LNCAP (cell line): ENCODE results near the gene TPBGL.

Experiments
- TF ChIP-seq, protein P1 (sequence below): fragments of 450-650 bp; IDR thresholded peaks from 2 replicates; pipeline ENCODE4 v1.5.1; 2017; ENCODE audit warnings: mild to moderate bottlenecking

The TPBGL gene

DNA sequence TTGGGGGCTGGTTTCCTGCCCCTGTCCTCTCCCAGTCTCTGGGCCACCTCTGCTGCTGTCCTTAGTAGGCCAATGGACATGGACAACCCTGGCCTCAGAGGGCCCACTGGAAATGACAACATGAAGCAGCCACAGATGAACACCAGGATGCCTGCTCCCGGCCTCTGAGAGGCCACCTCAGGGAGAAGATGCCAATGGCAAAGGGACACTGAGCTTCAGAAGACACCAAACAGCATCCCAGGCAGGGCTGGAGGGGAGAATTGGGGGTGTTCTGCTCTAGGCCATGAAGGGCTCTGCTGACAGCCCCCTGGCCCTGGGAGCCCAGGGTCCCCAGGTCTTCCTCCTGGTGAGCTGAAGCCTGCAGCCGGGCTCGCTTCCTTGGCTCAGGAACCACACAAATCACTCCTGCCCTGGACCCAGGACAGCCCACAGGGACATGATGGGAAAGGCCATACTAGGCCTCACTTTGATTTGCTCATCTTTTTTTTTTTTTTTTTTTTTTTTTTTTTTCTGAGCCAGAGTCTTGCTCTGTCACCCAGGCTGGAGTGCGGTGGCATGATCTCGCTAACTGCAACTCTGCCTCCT lies 45.3 kb downstream of the TPBGL start:
- TF ChIP-seq, protein P1, sequence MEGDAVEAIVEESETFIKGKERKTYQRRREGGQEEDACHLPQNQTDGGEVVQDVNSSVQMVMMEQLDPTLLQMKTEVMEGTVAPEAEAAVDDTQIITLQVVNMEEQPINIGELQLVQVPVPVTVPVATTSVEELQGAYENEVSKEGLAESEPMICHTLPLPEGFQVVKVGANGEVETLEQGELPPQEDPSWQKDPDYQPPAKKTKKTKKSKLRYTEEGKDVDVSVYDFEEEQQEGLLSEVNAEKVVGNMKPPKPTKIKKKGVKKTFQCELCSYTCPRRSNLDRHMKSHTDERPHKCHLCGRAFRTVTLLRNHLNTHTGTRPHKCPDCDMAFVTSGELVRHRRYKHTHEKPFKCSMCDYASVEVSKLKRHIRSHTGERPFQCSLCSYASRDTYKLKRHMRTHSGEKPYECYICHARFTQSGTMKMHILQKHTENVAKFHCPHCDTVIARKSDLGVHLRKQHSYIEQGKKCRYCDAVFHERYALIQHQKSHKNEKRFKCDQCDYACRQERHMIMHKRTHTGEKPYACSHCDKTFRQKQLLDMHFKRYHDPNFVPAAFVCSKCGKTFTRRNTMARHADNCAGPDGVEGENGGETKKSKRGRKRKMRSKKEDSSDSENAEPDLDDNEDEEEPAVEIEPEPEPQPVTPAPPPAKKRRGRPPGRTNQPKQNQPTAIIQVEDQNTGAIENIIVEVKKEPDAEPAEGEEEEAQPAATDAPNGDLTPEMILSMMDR: no peak

DNA sequence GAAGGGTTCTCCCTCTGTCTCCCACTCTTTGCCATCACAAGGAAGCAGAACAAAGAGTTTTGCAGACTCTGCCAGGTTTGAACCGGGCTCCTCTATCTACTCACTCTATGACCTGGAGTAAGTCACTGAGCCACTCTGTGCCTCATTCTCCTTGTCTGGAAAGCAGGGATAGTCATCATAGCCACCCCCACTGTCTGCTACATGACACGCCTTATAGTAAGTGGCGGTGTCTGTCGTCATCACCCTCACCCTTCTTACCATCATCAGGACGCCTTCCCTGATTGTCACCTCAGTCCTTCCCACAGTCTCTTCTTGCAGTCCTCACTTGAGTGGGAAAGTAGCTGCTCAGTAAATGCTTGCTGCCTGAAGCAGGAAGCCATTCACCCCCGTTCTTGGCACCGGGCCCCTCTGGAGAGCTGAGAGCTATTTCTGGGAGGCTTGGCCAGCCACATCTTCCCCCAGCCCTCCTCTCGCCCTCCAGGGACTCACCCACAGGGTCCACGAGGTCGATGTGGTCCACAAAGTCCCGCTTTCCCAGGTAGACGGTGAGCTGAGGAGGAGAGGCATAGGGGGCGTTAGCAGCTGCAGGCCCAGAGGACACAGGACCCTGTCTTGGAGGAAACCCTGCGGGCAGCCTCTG lies 46.4 kb downstream of the TPBGL start:
- TF ChIP-seq, protein P1: no peak

DNA sequence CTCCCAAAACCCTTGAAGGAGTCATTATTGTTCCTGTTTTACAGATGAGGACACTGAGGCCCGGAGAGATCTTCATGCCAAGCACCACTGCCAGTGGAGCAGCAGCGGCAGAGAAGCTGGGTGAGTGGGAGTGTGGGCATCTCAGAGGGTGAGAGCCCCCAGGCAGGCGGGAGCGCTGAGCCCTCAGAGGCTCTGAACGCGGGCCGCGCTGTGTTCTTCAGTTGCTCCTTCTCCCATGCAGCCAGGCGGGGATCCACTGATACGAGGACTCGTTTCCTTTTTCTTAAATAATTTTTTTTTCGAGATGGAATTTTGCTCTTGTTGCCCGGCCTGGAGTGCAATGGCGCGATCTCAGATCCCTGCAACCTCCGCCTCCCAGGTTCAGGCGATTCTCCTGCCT lies 47.0 kb downstream of the TPBGL start:
- TF ChIP-seq, protein P1: no peak

DNA sequence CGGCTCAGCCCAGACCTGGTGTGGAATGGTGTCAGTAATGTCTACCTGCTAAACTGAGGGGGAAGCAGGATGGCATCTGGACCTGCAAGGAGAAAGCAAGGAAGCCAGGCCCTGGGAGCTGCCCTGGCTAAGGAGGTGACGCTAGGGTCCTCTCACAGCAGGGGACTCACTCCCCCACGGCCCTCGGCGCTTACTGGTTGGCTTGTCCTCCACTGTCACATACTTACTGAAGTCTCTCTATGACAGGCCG lies 48.9 kb downstream of the TPBGL start:
- TF ChIP-seq, protein P1: no peak

DNA sequence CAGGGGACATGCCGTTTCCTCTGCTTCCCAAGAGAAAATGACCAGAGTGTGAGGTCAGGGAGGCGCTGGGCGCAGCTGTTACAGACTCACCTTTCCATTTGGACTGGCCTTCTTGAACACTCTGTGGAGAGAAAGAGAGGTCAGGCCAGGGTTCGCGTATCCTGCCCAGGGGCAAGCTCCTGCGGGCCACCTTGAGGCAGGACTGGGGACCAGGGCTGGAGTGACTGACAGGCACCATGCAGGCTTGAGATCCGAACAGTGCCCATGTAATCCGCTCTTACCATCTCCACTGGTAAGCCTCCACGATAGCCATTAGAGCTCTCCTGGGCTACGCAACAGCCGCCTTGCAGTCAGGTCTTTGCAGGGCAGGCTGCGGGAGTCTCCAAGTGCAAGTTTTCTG lies 49.3 kb downstream of the TPBGL start:
- TF ChIP-seq, protein P1: no peak

DNA sequence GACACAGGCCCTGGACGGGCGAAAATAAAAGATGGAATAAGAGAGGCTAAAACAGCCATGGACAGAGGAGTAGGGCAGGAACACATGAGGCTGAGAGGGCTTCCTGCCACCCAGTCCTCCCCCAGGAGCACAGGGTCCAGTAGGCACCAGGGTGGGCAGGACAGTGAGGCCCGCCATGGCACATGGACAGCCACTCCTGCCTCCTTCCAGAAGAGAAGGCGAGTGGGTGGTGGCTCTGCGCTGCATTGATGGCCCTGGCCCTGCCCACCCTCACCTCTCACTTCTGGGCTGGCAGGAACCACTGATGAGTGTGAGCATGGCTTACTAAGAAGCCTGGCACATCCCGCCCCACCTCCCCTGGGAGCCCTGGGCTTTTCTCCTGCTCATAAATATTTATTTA lies 51.2 kb downstream of the TPBGL start:
- TF ChIP-seq, protein P1: no peak

DNA sequence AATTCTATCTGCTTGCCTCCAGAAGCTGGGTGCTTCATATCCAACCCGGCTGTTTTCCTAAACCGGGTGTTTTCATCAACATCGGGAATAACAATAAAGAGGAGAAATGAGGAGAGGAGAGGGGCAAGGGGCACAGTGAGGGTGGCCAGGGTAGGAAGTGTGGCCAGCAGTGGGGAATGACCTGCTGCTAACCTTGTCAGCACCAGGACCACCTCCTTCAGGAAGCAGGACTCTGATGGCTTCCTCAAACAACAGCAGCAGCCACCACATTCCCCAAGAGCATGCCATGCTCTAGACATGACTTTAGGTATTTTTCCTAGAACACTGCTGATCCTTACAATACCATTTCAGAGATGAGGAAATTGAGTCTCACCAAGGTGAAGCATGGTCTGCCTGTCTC lies 52.4 kb downstream of the TPBGL start:
- TF ChIP-seq, protein P1: no peak
